H1 (cell line): ENCODE measurements around the gene ABL1. TPM values are rescaled to one million over a fixed set of nuclear protein-coding genes. Genes with fewer than 3 reads are reported as not detected.

ENCODE experiments used
- CTCF ChIA-PET: fragments of 300-600 bp; sonication (Branson Sonifier 250); formaldehyde crosslinking; loops from one replicate; lab custom pipeline; 2021; ENCODE audit not compliant: partially characterized antibody; lab: Charles Lee
- POLR2A ChIA-PET: fragments of 300-600 bp; sonication (Branson Sonifier 250); formaldehyde crosslinking; loops from one replicate; lab custom pipeline; 2021; ENCODE audit warnings: inconsistent platforms; ENCODE audit not compliant: partially characterized antibody; lab: Charles Lee
- DNase-seq, 2 experiments: peaks; one replicate each; pipeline versions ENCODE4 v3.0.0 to v3.0.0-alpha.2; 2010 to 2022; ENCODE audit warnings: low spot score in 2 of 2, low read depth in 1 of 2, mixed read lengths in 1 of 2
- FAIRE-seq: peaks from 2 replicates; lab custom pipeline; 2011; peaks lifted over from hg19 to GRCh38; lab: Jason Lieb, UNC
- H2AFZ ChIP-seq: 2 replicates; pipeline ENCODE4 v1.8.1; 2012; ENCODE audit warnings: low read length, inconsistent platforms
- H2AK5ac ChIP-seq: 2 replicates; pipeline ENCODE4 v1.6.1; 2013; ENCODE audit warnings: low read depth, low read length
- H2BK120ac ChIP-seq: replicated peaks from 2 replicates; pipeline ENCODE3; 2013; ENCODE audit warnings: low read depth, low read length, inconsistent platforms
- H2BK12ac ChIP-seq: 2 replicates; pipeline ENCODE4 v1.6.1; 2013; ENCODE audit warnings: low read depth, low read length
- H2BK15ac ChIP-seq: 2 replicates; pipeline ENCODE4 v1.6.1; 2013; ENCODE audit warnings: low read length
- H2BK20ac ChIP-seq: 2 replicates; pipeline ENCODE4 v1.6.1; 2013; ENCODE audit warnings: low read length
- H2BK5ac ChIP-seq: 2 replicates; pipeline ENCODE4 v1.6.1; 2013; ENCODE audit warnings: low read depth, low read length
- H3K14ac ChIP-seq: 2 replicates; pipeline ENCODE4 v1.6.1; 2013; ENCODE audit warnings: inconsistent platforms; ENCODE audit not compliant: insufficient read length
- H3K18ac ChIP-seq: 2 replicates; pipeline ENCODE4 v1.6.1; 2013; ENCODE audit warnings: low read length; ENCODE audit errors: extremely low read depth
- H3K23ac ChIP-seq: 2 replicates; pipeline ENCODE4 v1.6.1; 2013; ENCODE audit warnings: inconsistent platforms; ENCODE audit not compliant: insufficient read length
- H3K23me2 ChIP-seq: 2 replicates; pipeline ENCODE4 v1.6.1; 2013; ENCODE audit warnings: low read depth, low read length
- H3K27ac ChIP-seq: 2 replicates; pipeline ENCODE4 v1.6.1; 2011; ENCODE audit warnings: low read depth, low read length, inconsistent platforms
- H3K27me3 ChIP-seq, 4 experiments: replicated peaks in 1 of 4; 1 replicate in 1 of 4; 2 replicates in 3 of 4; pipeline versions ENCODE4 v1.6.1 to v1.8.1; 2011 to 2013; ENCODE audit warnings: low read length in 3 of 4, mild to moderate bottlenecking in 3 of 4, inconsistent platforms in 2 of 4, mixed read lengths in 2 of 4, moderate library complexity in 1 of 4; ENCODE audit not compliant: control insufficient read depth in 3 of 4, insufficient read depth in 3 of 4; ENCODE audit errors: extremely low read depth in 1 of 4
- H3K36me3 ChIP-seq, 4 experiments: 2 replicates each; pipeline versions ENCODE4 v1.6.1 to v1.8.1; 2011 to 2013; ENCODE audit warnings: mild to moderate bottlenecking in 4 of 4, low read length in 3 of 4, moderate library complexity in 2 of 4, control low read depth in 1 of 4, inconsistent platforms in 1 of 4; ENCODE audit not compliant: insufficient read depth in 4 of 4, control insufficient read depth in 2 of 4
- H3K4ac ChIP-seq: replicated peaks from 2 replicates; pipeline ENCODE3; 2013; ENCODE audit warnings: low read length, low read depth, mixed read lengths, inconsistent platforms; ENCODE audit not compliant: insufficient read length
- H3K4me1 ChIP-seq, 4 experiments: replicated peaks in 1 of 4; 1 replicate in 1 of 4; 2 replicates in 3 of 4; pipeline versions ENCODE4 v1.6.1 to v1.8.1; 2011 to 2013; ENCODE audit warnings: low read length in 3 of 4, inconsistent platforms in 2 of 4, mixed read lengths in 1 of 4; ENCODE audit not compliant: insufficient read depth in 4 of 4, control insufficient read depth in 3 of 4
- H3K4me2 ChIP-seq, 2 experiments: 2 replicates each; pipeline versions ENCODE4 v1.6.1 to v1.8.1; 2011 to 2013; ENCODE audit warnings: low read depth in 2 of 2, low read length in 2 of 2, control low read depth in 1 of 2, inconsistent platforms in 1 of 2, mild to moderate bottlenecking in 1 of 2; ENCODE audit not compliant: insufficient read depth in 1 of 2
- H3K4me3 ChIP-seq, 4 experiments: fragments of 200-600, 300-600 bp in 1 of 4; sonication (generic), shearing (Covaris generic), sonication (Bioruptor Twin) in 1 of 4; 2 replicates each; pipeline versions ENCODE4 v1.5.1 to v1.8.1; 2011 to 2016; ENCODE audit warnings: low read length in 4 of 4, low read depth in 3 of 4, control low read depth in 2 of 4, inconsistent platforms in 2 of 4, mild to moderate bottlenecking in 2 of 4, mixed read lengths in 1 of 4, moderate library complexity in 1 of 4; ENCODE audit not compliant: insufficient read depth in 2 of 4; ENCODE audit errors: extremely low read depth in 1 of 4
- H3K56ac ChIP-seq: replicated peaks from 2 replicates; pipeline ENCODE3; 2013; ENCODE audit warnings: low read depth, mild to moderate bottlenecking, mixed read lengths, low read length, inconsistent platforms; ENCODE audit not compliant: insufficient read length
- H3K79me1 ChIP-seq: 2 replicates; pipeline ENCODE4 v1.6.1; 2013; ENCODE audit warnings: low read depth, low read length, control low read depth
- H3K79me2 ChIP-seq, 2 experiments: 2 replicates each; pipeline versions ENCODE4 v1.6.1 to v1.8.1; 2012 to 2013; ENCODE audit warnings: low read length in 2 of 2, mild to moderate bottlenecking in 2 of 2, inconsistent platforms in 1 of 2; ENCODE audit not compliant: insufficient read depth in 2 of 2, control insufficient read depth in 1 of 2
- H3K9ac ChIP-seq, 4 experiments: replicated peaks in 1 of 4; 1 replicate in 1 of 4; 2 replicates in 3 of 4; pipeline versions ENCODE4 v1.6.1 to v1.8.1; 2011 to 2013; ENCODE audit warnings: low read depth in 3 of 4, low read length in 3 of 4, control low read depth in 2 of 4, mild to moderate bottlenecking in 2 of 4, moderate library complexity in 2 of 4, inconsistent platforms in 1 of 4; ENCODE audit errors: extremely low read depth in 1 of 4
- H3K9me3 ChIP-seq, 2 experiments: 2 replicates each; pipeline versions ENCODE4 v1.6.1 to v1.8.1; 2012 to 2013; ENCODE audit warnings: mild to moderate bottlenecking in 2 of 2, moderate library complexity in 2 of 2, control low read depth in 1 of 2, inconsistent platforms in 1 of 2, low read depth in 1 of 2, low read length in 1 of 2, mixed read lengths in 1 of 2; ENCODE audit not compliant: insufficient read depth in 2 of 2
- H4K20me1 ChIP-seq, 2 experiments: replicated peaks in 1 of 2; 2 replicates each; pipeline versions ENCODE3 to v1.8.1; 2011 to 2013; ENCODE audit warnings: inconsistent platforms in 2 of 2, low read length in 2 of 2, mild to moderate bottlenecking in 1 of 2; ENCODE audit not compliant: insufficient read depth in 2 of 2, control insufficient read depth in 1 of 2
- H4K5ac ChIP-seq: 2 replicates; pipeline ENCODE4 v1.6.1; 2013; ENCODE audit warnings: low read length, low read depth, mixed read lengths, inconsistent platforms; ENCODE audit not compliant: insufficient read length
- H4K8ac ChIP-seq: 2 replicates; pipeline ENCODE4 v1.8.0; 2013; ENCODE audit warnings: mild to moderate bottlenecking, moderate library complexity, low read length, inconsistent platforms; ENCODE audit not compliant: insufficient read depth; ENCODE audit errors: extremely low read depth
- H4K91ac ChIP-seq: replicated peaks from 2 replicates; pipeline ENCODE3; 2013; ENCODE audit warnings: low read length, mixed read lengths, inconsistent platforms; ENCODE audit not compliant: insufficient read length
- EGR1 ChIP-seq: IDR thresholded peaks from 2 replicates; pipeline ENCODE4 v1.6.1; 2011; ENCODE audit warnings: low read depth, low read length, borderline replicate concordance
- NRF1 ChIP-seq: IDR thresholded peaks from 2 replicates; pipeline ENCODE4 v1.6.1; 2011; ENCODE audit warnings: mild to moderate bottlenecking, low read depth, low read length, improper control_type of control experiment
- WGBS, 2 experiments: shearing (Covaris generic) in 1 of 2; methylation state at CpG; one replicate each; pipeline versions ENCODE4 v1.1.6 to v1.1.7; 2013 to 2015; ENCODE audit warnings: low lambda C conversion rate in 2 of 2, mixed read lengths in 2 of 2, inconsistent platforms in 1 of 2, low coverage in 1 of 2, missing lambda C conversion rate in 1 of 2; ENCODE audit not compliant: insufficient replicate concordance in 2 of 2, insufficient coverage in 1 of 2, insufficient read length in 1 of 2; ENCODE audit errors: extremely low coverage in 1 of 2, missing lambda C conversion rate in 1 of 2; 5-methylcytosine and 5-hydroxymethylcytosine counted together
- polyA plus RNA-seq, 7 experiments: library from polyadenylated mRNA; depleted of rRNA in 3 of 7; stranded (reverse) in 5 of 7; unstranded in 2 of 7; fragments of >200 nt in 5 of 7; fragments of 200-250 nt in 2 of 7; gene quantifications; 1 replicate in 5 of 7; 2 replicates in 1 of 7; 4 replicates in 1 of 7; pipeline versions ENCODE4 v1.2.1 to v1.2.3, GENCODE V29; 2011 to 2013; ENCODE audit warnings: missing spikeins in 2 of 7, mixed read lengths in 2 of 7
- total RNA-seq: library from RNA; stranded (reverse); fragmentation: NEBNext Ultra II Directional; extraction: Animal tissue kit (Norgen Biotek cat#: 25700); gene quantifications from 2 replicates; pipeline ENCODE4 v1.2.1, GENCODE V29; 2021

ABL1 gene
- total and polyA plus RNA-seq, 2 of the 8 experiments (the other 6 are each of a cell fraction or from before 2014, with no cell fraction given): 35.3 to 104 TPM

DNA sequence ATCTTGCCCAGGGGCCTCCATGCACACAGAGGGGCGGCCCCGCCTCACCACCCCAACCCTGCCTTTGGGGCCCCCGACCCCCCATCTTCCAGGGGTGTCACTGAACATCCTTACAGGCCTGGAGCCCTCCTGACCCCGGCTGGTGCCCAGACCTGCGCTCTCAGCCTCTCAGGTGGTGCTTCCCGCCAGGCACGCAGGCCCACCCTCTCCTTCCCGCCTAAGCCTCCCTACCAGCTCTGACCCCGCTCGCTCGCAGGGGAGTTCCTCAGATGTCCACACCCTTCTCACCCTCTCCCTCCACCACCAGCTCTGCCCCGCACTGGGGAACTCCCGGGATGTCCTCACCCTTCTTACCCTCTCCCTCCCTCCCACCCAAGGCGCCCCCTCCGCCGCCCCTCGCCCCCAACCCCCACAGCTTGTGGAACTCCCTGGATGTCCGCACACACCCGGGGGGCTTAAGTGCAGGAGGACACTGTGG is 73.9 kb downstream of the ABL1 start:
- no peak overlapping the region for H2BK5ac ChIP-seq
- CTCF ChIA-PET: interaction anchor here (0.9 to 3.8 kb wide), 4 partner anchors 24 to 43 kb away, joined by 3 to 12 read pairs (median 5); no protein-coding TSS in a partner anchor
- TF ChIP-seq EGR1: 0 out of 2 replicates have a peak, but pooled peaks have one; percentile 26
- no peak for TF ChIP-seq NRF1

More for the DNA sequence above, 73.9 kb downstream of the ABL1 start:
- DNase-seq (no peak), FAIRE-seq (no peak)
- no peak overlapping the region for H3K9ac ChIP-seq
- H3K9me3 ChIP-seq: no peaks in the 10 kb centered on the region
- H3K14ac ChIP-seq: no peak overlapping the region
- no peak overlapping the region for H4K5ac ChIP-seq
- H2AFZ ChIP-seq: no peak overlapping the region
- no peak overlapping the region for H3K4me3 ChIP-seq
- no peak overlapping the region for H3K18ac ChIP-seq
- no peak overlapping the region for H2BK20ac ChIP-seq
- peaks cover 0 to 2% of the 10 kb centered on the region in 2 experiments for H4K20me1 ChIP-seq
- no peak overlapping the region for H2AK5ac ChIP-seq
- no peaks in the 10 kb centered on the region for H3K79me1 ChIP-seq
- no peaks in the 10 kb centered on the region for H3K27me3 ChIP-seq
- H2BK12ac ChIP-seq: no peak overlapping the region
- H3K4ac ChIP-seq: no peak overlapping the region
- H3K4me2 ChIP-seq: no peak overlapping the region
- H2BK15ac ChIP-seq: no peak overlapping the region
- POLR2A ChIA-PET: interaction anchor here (1.3 kb wide), 1 partner anchor 88 kb away, joined by 3 read pairs; no protein-coding TSS in a partner anchor
- no peak overlapping the region for H3K27ac ChIP-seq
- peaks cover 0 to 8% (median 0%) of the 10 kb centered on the region in 4 experiments; a peak in 5 of 7 replicates for H3K4me1 ChIP-seq
- no peak overlapping the region for H3K56ac ChIP-seq
- H3K23me2 ChIP-seq: no peaks in the 10 kb centered on the region
- H3K23ac ChIP-seq: no peak overlapping the region
- H4K91ac ChIP-seq: no peak overlapping the region
- 90% methylated on average over 10 of the region's 19 CpGs; no CpG with 5 or more reads in 1 of the 2 experiments for WGBS, 2 experiments
- no peak overlapping the region for H2BK120ac ChIP-seq
- H3K79me2 ChIP-seq: no peaks in the 10 kb centered on the region
- no peaks in the 10 kb centered on the region for H3K36me3 ChIP-seq
- H4K8ac ChIP-seq: peak overlapping the region; percentile 68; the same call in 1 of the 2 replicates
